WTC11 (cell line): ENCODE results near the gene ARMC8. TPM values are rescaled to one million over a fixed set of nuclear protein-coding genes. Genes with fewer than 3 reads are reported as not detected.

Experiments
- ATAC-seq: fragments of 200-7000 bp; cut with Tn5 transposase; 2 replicates; pipeline ENCODE4 v1.10.0; 2021; ENCODE audit warnings: mild to moderate bottlenecking, moderate library complexity
- CTCF ChIA-PET: fragments of 300-600 bp; sonication (Branson Sonifier 250); formaldehyde crosslinking; loops from one replicate; lab custom pipeline; 2021; ENCODE audit warnings: antibody characterized with exemption; lab: Charles Lee
- POLR2A ChIA-PET: fragments of 350-600 bp; sonication (Branson Sonifier 250); formaldehyde crosslinking; loops from one replicate; lab custom pipeline; 2021; ENCODE audit warnings: antibody characterized with exemption; lab: Charles Lee
- DNase-seq: peaks from one replicate; pipeline ENCODE4 v3.0.0; 2021; ENCODE audit warnings: low spot score
- H3K27ac Mint-ChIP-seq: 2 replicates; pipeline ENCODE4 v1.8.0; 2021; ENCODE audit warnings: mixed read lengths
- H3K27me3 Mint-ChIP-seq: 2 replicates; pipeline ENCODE4 v1.8.0; 2021; ENCODE audit warnings: low read depth, mild to moderate bottlenecking, moderate library complexity, mixed read lengths
- H3K36me3 Mint-ChIP-seq: 2 replicates; pipeline ENCODE4 v1.8.0; 2021; ENCODE audit warnings: mixed read lengths
- H3K4me1 Mint-ChIP-seq: 2 replicates; pipeline ENCODE4 v1.8.0; 2022; ENCODE audit warnings: mixed read lengths
- H3K4me3 Mint-ChIP-seq: 2 replicates; pipeline ENCODE4 v1.8.0; 2021; ENCODE audit warnings: mild to moderate bottlenecking, moderate library complexity, mixed read lengths
- H3K9me3 Mint-ChIP-seq: 2 replicates; pipeline ENCODE4 v1.8.0; 2021; ENCODE audit warnings: mixed read lengths
- ATF1 ChIP-seq: sonication (generic); formaldehyde crosslinking; IDR thresholded peaks from 2 replicates; pipeline ENCODE4 v1.8.1; 2023; ENCODE audit warnings: mild to moderate bottlenecking, moderate library complexity, missing genetic modification reagents
- CBFB ChIP-seq: sonication (generic); formaldehyde crosslinking; IDR thresholded peaks from 2 replicates; pipeline ENCODE4 v1.8.1; 2022; ENCODE audit warnings: mild to moderate bottlenecking, low read depth, missing genetic modification reagents
- CREM ChIP-seq: sonication (generic); formaldehyde crosslinking; IDR thresholded peaks from 2 replicates; pipeline ENCODE4 v1.8.1; 2022; ENCODE audit warnings: mild to moderate bottlenecking, missing genetic modification reagents, moderate library complexity
- FOXP1 ChIP-seq: sonication (generic); formaldehyde crosslinking; IDR thresholded peaks from 2 replicates; pipeline ENCODE4 v1.8.0; 2022; ENCODE audit warnings: missing genetic modification reagents, mild to moderate bottlenecking, moderate library complexity, borderline replicate concordance
- GABPB1 ChIP-seq: sonication (generic); formaldehyde crosslinking; IDR thresholded peaks from 2 replicates; pipeline ENCODE4 v1.8.1; 2023; ENCODE audit warnings: mild to moderate bottlenecking, missing genetic modification reagents
- KAT7 ChIP-seq: sonication (generic); formaldehyde crosslinking; IDR thresholded peaks from 2 replicates; pipeline ENCODE4 v1.8.1; 2023; ENCODE audit warnings: missing genetic modification reagents, mild to moderate bottlenecking, borderline replicate concordance
- MXD4 ChIP-seq: fragments of 250-450 bp; sonication (Bioruptor Pico); IDR thresholded peaks from 2 replicates; pipeline ENCODE4 v1.8.0; 2021; ENCODE audit warnings: mild to moderate bottlenecking, moderate library complexity, borderline replicate concordance
- NFATC4 ChIP-seq: fragments of 250-450 bp; sonication (Bioruptor Pico); IDR thresholded peaks from 2 replicates; pipeline ENCODE4 v1.9.0; 2021; ENCODE audit warnings: mild to moderate bottlenecking
- NR2C2 ChIP-seq: sonication (generic); formaldehyde crosslinking; IDR thresholded peaks from 2 replicates; pipeline ENCODE4 v1.8.0; 2022; ENCODE audit warnings: mild to moderate bottlenecking, missing genetic modification reagents
- SP1 ChIP-seq: sonication (generic); formaldehyde crosslinking; conservative IDR thresholded peaks from 2 replicates; pipeline ENCODE4 v1.8.1; 2022; ENCODE audit warnings: missing genetic modification reagents
- TEAD1 ChIP-seq: sonication (generic); formaldehyde crosslinking; IDR thresholded peaks from 2 replicates; pipeline ENCODE4 v1.8.0; 2022; ENCODE audit warnings: mild to moderate bottlenecking, missing genetic modification reagents
- ZBTB21 ChIP-seq: sonication (generic); formaldehyde crosslinking; IDR thresholded peaks from 2 replicates; pipeline ENCODE4 v1.8.1; 2023; ENCODE audit warnings: mild to moderate bottlenecking, missing genetic modification reagents, borderline replicate concordance
- ZNF121 ChIP-seq: sonication (generic); formaldehyde crosslinking; IDR thresholded peaks from 2 replicates; pipeline ENCODE4 v1.8.0; 2023; ENCODE audit warnings: missing genetic modification reagents
- ZNF317 ChIP-seq: sonication (generic); formaldehyde crosslinking; IDR thresholded peaks from 2 replicates; pipeline ENCODE4 v1.8.1; 2023; ENCODE audit warnings: low read depth, mild to moderate bottlenecking, moderate library complexity, missing genetic modification reagents, borderline replicate concordance
- total RNA-seq: library from RNA; stranded (reverse); gene quantifications from 3 replicates; pipeline ENCODE4 v1.2.3, GENCODE V29; 2021
- TF ChIP-seq, protein P1 (sequence below): sonication (generic); formaldehyde crosslinking; IDR thresholded peaks from 2 replicates; pipeline ENCODE4 v1.8.0; 2023; ENCODE audit warnings: missing genetic modification reagents, mild to moderate bottlenecking, borderline replicate concordance
- TF ChIP-seq, protein P2 (sequence below): sonication (generic); formaldehyde crosslinking; IDR thresholded peaks from 2 replicates; pipeline ENCODE4 v1.8.1; 2022; ENCODE audit warnings: low read depth, mild to moderate bottlenecking, moderate library complexity, missing genetic modification reagents, borderline replicate concordance
- TF ChIP-seq, protein P3 (sequence below): sonication (generic); formaldehyde crosslinking; IDR thresholded peaks from 2 replicates; pipeline ENCODE4 v1.8.1; 2023; ENCODE audit warnings: mild to moderate bottlenecking, missing genetic modification reagents
- TF ChIP-seq, protein P4 (sequence below): fragments of 250-450 bp; sonication (Bioruptor Pico); IDR thresholded peaks from 2 replicates; pipeline ENCODE4 v1.9.0; 2021; ENCODE audit warnings: moderate library complexity, mild to moderate bottlenecking, inconsistent platforms, borderline replicate concordance
- TF ChIP-seq, protein P5 (sequence below): sonication (generic); formaldehyde crosslinking; IDR thresholded peaks from 2 replicates; pipeline ENCODE4 v1.8.0; 2022; ENCODE audit warnings: mild to moderate bottlenecking, missing genetic modification reagents
- TF ChIP-seq, protein P6 (sequence below): sonication (generic); formaldehyde crosslinking; IDR thresholded peaks from 2 replicates; pipeline ENCODE4 v1.8.1; 2022; ENCODE audit warnings: low read depth, missing genetic modification reagents, borderline replicate concordance
- TF ChIP-seq, protein P7 (sequence below): sonication (generic); formaldehyde crosslinking; IDR thresholded peaks from 2 replicates; pipeline ENCODE4 v1.8.0; 2022; ENCODE audit warnings: missing genetic modification reagents

The ARMC8 gene
- total RNA-seq, 1 experiment from 2014 or later = 44.9 TPM

DNA sequence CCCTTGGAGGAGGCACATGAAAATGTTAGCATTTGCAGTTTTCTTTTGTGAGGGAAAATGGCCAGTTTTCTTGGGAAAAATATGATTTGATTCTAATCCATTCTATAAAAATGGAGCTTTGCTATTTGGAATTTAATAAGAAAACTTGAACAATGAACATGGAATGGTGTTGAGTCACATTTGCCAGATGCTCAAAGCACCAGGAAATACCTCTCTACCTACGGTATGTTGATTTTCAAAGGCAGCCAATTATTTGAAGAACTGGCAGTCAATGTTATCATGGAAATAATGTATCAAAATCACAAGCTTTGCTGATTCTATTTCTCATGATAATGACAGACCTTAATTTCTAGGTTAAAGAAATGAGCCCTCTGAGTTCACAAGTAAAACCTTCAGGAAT lies 127.7 kb downstream of the ARMC8 start (continued):
- TF ChIP-seq, protein P1, sequence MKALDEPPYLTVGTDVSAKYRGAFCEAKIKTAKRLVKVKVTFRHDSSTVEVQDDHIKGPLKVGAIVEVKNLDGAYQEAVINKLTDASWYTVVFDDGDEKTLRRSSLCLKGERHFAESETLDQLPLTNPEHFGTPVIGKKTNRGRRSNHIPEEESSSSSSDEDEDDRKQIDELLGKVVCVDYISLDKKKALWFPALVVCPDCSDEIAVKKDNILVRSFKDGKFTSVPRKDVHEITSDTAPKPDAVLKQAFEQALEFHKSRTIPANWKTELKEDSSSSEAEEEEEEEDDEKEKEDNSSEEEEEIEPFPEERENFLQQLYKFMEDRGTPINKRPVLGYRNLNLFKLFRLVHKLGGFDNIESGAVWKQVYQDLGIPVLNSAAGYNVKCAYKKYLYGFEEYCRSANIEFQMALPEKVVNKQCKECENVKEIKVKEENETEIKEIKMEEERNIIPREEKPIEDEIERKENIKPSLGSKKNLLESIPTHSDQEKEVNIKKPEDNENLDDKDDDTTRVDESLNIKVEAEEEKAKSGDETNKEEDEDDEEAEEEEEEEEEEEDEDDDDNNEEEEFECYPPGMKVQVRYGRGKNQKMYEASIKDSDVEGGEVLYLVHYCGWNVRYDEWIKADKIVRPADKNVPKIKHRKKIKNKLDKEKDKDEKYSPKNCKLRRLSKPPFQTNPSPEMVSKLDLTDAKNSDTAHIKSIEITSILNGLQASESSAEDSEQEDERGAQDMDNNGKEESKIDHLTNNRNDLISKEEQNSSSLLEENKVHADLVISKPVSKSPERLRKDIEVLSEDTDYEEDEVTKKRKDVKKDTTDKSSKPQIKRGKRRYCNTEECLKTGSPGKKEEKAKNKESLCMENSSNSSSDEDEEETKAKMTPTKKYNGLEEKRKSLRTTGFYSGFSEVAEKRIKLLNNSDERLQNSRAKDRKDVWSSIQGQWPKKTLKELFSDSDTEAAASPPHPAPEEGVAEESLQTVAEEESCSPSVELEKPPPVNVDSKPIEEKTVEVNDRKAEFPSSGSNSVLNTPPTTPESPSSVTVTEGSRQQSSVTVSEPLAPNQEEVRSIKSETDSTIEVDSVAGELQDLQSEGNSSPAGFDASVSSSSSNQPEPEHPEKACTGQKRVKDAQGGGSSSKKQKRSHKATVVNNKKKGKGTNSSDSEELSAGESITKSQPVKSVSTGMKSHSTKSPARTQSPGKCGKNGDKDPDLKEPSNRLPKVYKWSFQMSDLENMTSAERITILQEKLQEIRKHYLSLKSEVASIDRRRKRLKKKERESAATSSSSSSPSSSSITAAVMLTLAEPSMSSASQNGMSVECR (CRISPR knock-in tag) = no peak
- TF ChIP-seq SP1 = no peak
- TF ChIP-seq, protein P2, sequence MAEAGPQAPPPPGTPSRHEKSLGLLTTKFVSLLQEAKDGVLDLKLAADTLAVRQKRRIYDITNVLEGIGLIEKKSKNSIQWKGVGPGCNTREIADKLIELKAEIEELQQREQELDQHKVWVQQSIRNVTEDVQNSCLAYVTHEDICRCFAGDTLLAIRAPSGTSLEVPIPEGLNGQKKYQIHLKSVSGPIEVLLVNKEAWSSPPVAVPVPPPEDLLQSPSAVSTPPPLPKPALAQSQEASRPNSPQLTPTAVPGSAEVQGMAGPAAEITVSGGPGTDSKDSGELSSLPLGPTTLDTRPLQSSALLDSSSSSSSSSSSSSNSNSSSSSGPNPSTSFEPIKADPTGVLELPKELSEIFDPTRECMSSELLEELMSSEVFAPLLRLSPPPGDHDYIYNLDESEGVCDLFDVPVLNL = no peak
- TF ChIP-seq ATF1 (CRISPR knock-in tag) = no peak
- TF ChIP-seq CREM (CRISPR knock-in tag) = no peak
- TF ChIP-seq, protein P3, sequence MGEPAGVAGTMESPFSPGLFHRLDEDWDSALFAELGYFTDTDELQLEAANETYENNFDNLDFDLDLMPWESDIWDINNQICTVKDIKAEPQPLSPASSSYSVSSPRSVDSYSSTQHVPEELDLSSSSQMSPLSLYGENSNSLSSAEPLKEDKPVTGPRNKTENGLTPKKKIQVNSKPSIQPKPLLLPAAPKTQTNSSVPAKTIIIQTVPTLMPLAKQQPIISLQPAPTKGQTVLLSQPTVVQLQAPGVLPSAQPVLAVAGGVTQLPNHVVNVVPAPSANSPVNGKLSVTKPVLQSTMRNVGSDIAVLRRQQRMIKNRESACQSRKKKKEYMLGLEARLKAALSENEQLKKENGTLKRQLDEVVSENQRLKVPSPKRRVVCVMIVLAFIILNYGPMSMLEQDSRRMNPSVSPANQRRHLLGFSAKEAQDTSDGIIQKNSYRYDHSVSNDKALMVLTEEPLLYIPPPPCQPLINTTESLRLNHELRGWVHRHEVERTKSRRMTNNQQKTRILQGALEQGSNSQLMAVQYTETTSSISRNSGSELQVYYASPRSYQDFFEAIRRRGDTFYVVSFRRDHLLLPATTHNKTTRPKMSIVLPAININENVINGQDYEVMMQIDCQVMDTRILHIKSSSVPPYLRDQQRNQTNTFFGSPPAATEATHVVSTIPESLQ = no peak
- no peak for TF ChIP-seq ZBTB21 (CRISPR knock-in tag)
- TF ChIP-seq GABPB1 = no peak
- TF ChIP-seq MXD4 = no peak
- TF ChIP-seq ZNF121 = no peak
- no peak for TF ChIP-seq CBFB (CRISPR knock-in tag)
- TF ChIP-seq, protein P4, sequence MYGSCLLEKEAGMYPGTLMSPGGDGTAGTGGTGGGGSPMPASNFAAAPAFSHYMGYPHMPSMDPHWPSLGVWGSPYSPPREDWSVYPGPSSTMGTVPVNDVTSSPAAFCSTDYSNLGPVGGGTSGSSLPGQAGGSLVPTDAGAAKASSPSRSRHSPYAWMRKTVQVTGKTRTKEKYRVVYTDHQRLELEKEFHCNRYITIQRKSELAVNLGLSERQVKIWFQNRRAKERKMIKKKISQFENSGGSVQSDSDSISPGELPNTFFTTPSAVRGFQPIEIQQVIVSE (CRISPR knock-in tag) = no peak
- no peak for TF ChIP-seq KAT7

DNA sequence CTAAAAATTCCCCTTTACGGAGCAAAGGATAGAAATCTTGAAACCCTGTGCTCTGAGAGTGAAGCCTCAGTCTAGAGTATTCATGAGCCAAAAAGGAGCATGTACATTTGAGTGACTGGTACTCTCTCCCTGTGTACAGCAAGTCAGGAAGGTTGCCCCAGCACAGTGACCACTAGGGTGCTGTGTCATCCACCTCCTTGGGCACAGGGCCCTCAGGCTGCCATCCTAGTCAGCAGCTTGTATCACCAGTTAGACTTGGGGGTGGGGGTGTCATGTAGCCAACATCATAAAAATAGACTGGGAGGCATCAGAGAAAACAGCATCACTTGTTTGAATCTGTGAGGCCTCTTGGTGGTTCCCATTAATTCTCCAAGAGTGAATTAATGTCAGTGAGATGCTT lies 130.6 kb downstream of the ARMC8 start:
- ChIA-PET CTCF (no interaction called here), POLR2A (no interaction called here)
- Mint-ChIP-seq H3K4me1 (peaks cover 13% of the 10 kb centered on the region), H3K9me3 (no peaks in the 10 kb centered on the region; the same call in 1 of the 2 replicates), H3K27ac (no peak overlapping the region), H3K36me3 (no peaks in the 10 kb centered on the region), H3K27me3 (peaks cover 5% of the 10 kb centered on the region; the same call in 1 of the 2 replicates), H3K4me3 (no peak overlapping the region)
- DNase-seq (no peak), ATAC-seq (0 out of 2 replicates have a peak, but pooled peaks have one; percentile 34)
- TF ChIP-seq NFATC4 (CRISPR knock-in tag) = no peak
- TF ChIP-seq ZNF121 = no peak
- no peak for TF ChIP-seq ZNF317 (CRISPR knock-in tag)
- TF ChIP-seq, protein P5, sequence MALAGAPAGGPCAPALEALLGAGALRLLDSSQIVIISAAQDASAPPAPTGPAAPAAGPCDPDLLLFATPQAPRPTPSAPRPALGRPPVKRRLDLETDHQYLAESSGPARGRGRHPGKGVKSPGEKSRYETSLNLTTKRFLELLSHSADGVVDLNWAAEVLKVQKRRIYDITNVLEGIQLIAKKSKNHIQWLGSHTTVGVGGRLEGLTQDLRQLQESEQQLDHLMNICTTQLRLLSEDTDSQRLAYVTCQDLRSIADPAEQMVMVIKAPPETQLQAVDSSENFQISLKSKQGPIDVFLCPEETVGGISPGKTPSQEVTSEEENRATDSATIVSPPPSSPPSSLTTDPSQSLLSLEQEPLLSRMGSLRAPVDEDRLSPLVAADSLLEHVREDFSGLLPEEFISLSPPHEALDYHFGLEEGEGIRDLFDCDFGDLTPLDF (CRISPR knock-in tag) = no peak
- TF ChIP-seq NR2C2 (CRISPR knock-in tag) = no peak
- TF ChIP-seq, protein P6, sequence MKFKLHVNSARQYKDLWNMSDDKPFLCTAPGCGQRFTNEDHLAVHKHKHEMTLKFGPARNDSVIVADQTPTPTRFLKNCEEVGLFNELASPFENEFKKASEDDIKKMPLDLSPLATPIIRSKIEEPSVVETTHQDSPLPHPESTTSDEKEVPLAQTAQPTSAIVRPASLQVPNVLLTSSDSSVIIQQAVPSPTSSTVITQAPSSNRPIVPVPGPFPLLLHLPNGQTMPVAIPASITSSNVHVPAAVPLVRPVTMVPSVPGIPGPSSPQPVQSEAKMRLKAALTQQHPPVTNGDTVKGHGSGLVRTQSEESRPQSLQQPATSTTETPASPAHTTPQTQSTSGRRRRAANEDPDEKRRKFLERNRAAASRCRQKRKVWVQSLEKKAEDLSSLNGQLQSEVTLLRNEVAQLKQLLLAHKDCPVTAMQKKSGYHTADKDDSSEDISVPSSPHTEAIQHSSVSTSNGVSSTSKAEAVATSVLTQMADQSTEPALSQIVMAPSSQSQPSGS = no peak
- no peak for TF ChIP-seq TEAD1 (CRISPR knock-in tag)
- no peak for TF ChIP-seq ZBTB21 (CRISPR knock-in tag)
- TF ChIP-seq FOXP1 (CRISPR knock-in tag) = no peak
- TF ChIP-seq, protein P7, sequence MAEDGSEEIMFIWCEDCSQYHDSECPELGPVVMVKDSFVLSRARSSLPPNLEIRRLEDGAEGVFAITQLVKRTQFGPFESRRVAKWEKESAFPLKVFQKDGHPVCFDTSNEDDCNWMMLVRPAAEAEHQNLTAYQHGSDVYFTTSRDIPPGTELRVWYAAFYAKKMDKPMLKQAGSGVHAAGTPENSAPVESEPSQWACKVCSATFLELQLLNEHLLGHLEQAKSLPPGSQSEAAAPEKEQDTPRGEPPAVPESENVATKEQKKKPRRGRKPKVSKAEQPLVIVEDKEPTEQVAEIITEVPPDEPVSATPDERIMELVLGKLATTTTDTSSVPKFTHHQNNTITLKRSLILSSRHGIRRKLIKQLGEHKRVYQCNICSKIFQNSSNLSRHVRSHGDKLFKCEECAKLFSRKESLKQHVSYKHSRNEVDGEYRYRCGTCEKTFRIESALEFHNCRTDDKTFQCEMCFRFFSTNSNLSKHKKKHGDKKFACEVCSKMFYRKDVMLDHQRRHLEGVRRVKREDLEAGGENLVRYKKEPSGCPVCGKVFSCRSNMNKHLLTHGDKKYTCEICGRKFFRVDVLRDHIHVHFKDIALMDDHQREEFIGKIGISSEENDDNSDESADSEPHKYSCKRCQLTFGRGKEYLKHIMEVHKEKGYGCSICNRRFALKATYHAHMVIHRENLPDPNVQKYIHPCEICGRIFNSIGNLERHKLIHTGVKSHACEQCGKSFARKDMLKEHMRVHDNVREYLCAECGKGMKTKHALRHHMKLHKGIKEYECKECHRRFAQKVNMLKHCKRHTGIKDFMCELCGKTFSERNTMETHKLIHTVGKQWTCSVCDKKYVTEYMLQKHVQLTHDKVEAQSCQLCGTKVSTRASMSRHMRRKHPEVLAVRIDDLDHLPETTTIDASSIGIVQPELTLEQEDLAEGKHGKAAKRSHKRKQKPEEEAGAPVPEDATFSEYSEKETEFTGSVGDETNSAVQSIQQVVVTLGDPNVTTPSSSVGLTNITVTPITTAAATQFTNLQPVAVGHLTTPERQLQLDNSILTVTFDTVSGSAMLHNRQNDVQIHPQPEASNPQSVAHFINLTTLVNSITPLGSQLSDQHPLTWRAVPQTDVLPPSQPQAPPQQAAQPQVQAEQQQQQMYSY (CRISPR knock-in tag) = no peak
